Fibroblast of the aortic adventitia (primary cell): ENCODE data around the gene ZFPM1. TPM values are rescaled to one million over a fixed set of nuclear protein-coding genes. Genes with fewer than 3 reads are reported as not detected.
"Not testable (repeated sequence)": the region's sequence is repeated elsewhere in the genome, so short reads cannot be mapped to it uniquely, and the experiment has no call there.

Source experiments
- DNase-seq: peaks from one replicate; pipeline ENCODE4 v3.0.0-alpha.2; 2010; ENCODE audit warnings: low read depth
- H3K4me3 ChIP-seq: 2 replicates; pipeline ENCODE4 v1.5.1; 2011; ENCODE audit warnings: low read depth, mild to moderate bottlenecking, control low read depth, low read length, moderate library complexity
- CTCF ChIP-seq: IDR thresholded peaks from 2 replicates; pipeline ENCODE4 v1.5.1; 2011; ENCODE audit warnings: mild to moderate bottlenecking, low read length, control low read depth, inconsistent platforms; ENCODE audit not compliant: insufficient read depth
- total RNA-seq: library from RNA; depleted of rRNA; stranded (reverse); fragments of >200 nt; gene quantifications from 2 replicates; pipeline ENCODE4 v1.2.3, GENCODE V29; 2012; ENCODE audit warnings: low replicate concordance

ZFPM1 gene
- total RNA-seq, 1 donor: 4.2 TPM

GRCh38 chr16:88515925-88516594 is 63.0 kb downstream of the ZFPM1 start:
- H3K4me3 ChIP-seq: no peak overlapping the region
- no peak for TF ChIP-seq CTCF
- no peak for DNase-seq

- TF ChIP-seq CTCF: no peak
- DNase-seq: no peak
Observed at GRCh38 chr16:88516601-88517061, 63.6 kb downstream of the ZFPM1 start.

GRCh38 chr16:88517208-88517774 is 64.2 kb downstream of the ZFPM1 start:
- not testable (repeated sequence) for DNase-seq, H3K4me3 ChIP-seq

More at GRCh38 chr16:88516601-88517061, 63.6 kb downstream of the ZFPM1 start:
- no peak overlapping the region for H3K4me3 ChIP-seq

GRCh38 chr16:88518411-88519111 is 65.5 kb downstream of the ZFPM1 start:
- DNase-seq, H3K4me3 ChIP-seq: not testable (repeated sequence)

GRCh38 chr16:88519240-88519639 is 66.2 kb downstream of the ZFPM1 start:
- no peak for TF ChIP-seq CTCF

GRCh38 chr16:88519938-88520653 is 67.0 kb downstream of the ZFPM1 start:
- no peak for DNase-seq
- H3K4me3 ChIP-seq: no peak overlapping the region
- no peak for TF ChIP-seq CTCF

More at GRCh38 chr16:88519240-88519639, 66.2 kb downstream of the ZFPM1 start:
- H3K4me3 ChIP-seq: no peak overlapping the region
- DNase-seq: no peak

GRCh38 chr16:88521674-88522073 is 68.6 kb downstream of the ZFPM1 start:
- no peak for DNase-seq
- no peak overlapping the region for H3K4me3 ChIP-seq
- TF ChIP-seq CTCF: no peak
